Spleen (tissue), 11 donors: ENCODE data around the gene CAMSAP2. TPM values are rescaled to one million over a fixed set of nuclear protein-coding genes. Genes with fewer than 3 reads are reported as not detected.

Experiments used
- DNase-seq: peaks from one replicate; pipeline ENCODE4 v3.0.0-alpha.2; 2020
- H3K27ac ChIP-seq, 8 donors: fragments of 200-600 bp; sonication (generic) in 7 of 8; 1 replicate in 4 of 8; 2 replicates in 4 of 8; pipeline versions ENCODE4 v1.5.0 to v1.8.0; 2016 to 2021; ENCODE audit warnings: inconsistent platforms in 4 of 8, mild to moderate bottlenecking in 4 of 8, moderate library complexity in 1 of 8
- H3K27me3 ChIP-seq, 7 donors: fragments of 200-600 bp; sonication (generic) in 6 of 7; replicated peaks in 1 of 7; 1 replicate in 4 of 7; 2 replicates in 3 of 7; pipeline versions ENCODE4 v1.5.0 to v1.8.0; 2016 to 2021; ENCODE audit warnings: inconsistent platforms in 3 of 7, mild to moderate bottlenecking in 1 of 7
- H3K36me3 ChIP-seq, 6 donors: fragments of 200-600 bp; sonication (generic) in 5 of 6; 1 replicate in 4 of 6; 2 replicates in 2 of 6; pipeline versions ENCODE4 v1.5.0 to v1.8.0; 2016 to 2021; ENCODE audit warnings: inconsistent platforms in 2 of 6
- H3K4me1 ChIP-seq, 6 donors: fragments of 200-600 bp; sonication (generic) in 5 of 6; 1 replicate in 3 of 6; 2 replicates in 3 of 6; pipeline versions ENCODE4 v1.5.0 to v1.8.0; 2016 to 2021; ENCODE audit warnings: inconsistent platforms in 3 of 6
- H3K4me3 ChIP-seq, 8 donors: fragments of 200-600 bp; sonication (generic) in 7 of 8; 1 replicate in 4 of 8; 2 replicates in 4 of 8; pipeline versions ENCODE4 v1.5.0 to v1.8.0; 2016 to 2021; ENCODE audit warnings: inconsistent platforms in 4 of 8, mild to moderate bottlenecking in 4 of 8, moderate library complexity in 2 of 8
- H3K9me3 ChIP-seq, 8 donors: fragments of 200-600 bp; sonication (generic) in 7 of 8; 1 replicate in 4 of 8; 2 replicates in 4 of 8; pipeline versions ENCODE4 v1.5.0 to v1.8.0; 2016 to 2021; ENCODE audit warnings: inconsistent platforms in 4 of 8
- CTCF ChIP-seq, 11 experiments: fragments of 200-600 bp in 7 of 11; fragments of 450-650 bp in 4 of 11; sonication (generic) in 4 of 11; IDR thresholded peaks in 8 of 11; conservative IDR thresholded peaks in 3 of 11; 1 replicate in 7 of 11; 2 replicates in 4 of 11; pipeline versions ENCODE4 v1.4.0 to v1.8.0; 2016 to 2021; ENCODE audit warnings: antibody characterized with exemption in 11 of 11, inconsistent platforms in 4 of 11, mild to moderate bottlenecking in 1 of 11
- POLR2A ChIP-seq, 3 donors: fragments of 450-650 bp; IDR thresholded peaks; one replicate each; pipeline ENCODE4 v1.5.1; 2017; ENCODE audit warnings: antibody characterized with exemption in 3 of 3, mild to moderate bottlenecking in 1 of 3
- POLR2AphosphoS5 ChIP-seq, 3 donors: sonication (generic); formaldehyde crosslinking; IDR thresholded peaks; one replicate each; pipeline ENCODE4 v1.5.1; 2017; ENCODE audit warnings: antibody characterized with exemption in 3 of 3
- WGBS, 5 donors: extraction: QIAGEN DNeasy Blood & Tissue Kit in 3 of 5; methylation state at CpG; one replicate each; pipeline versions ENCODE4 v1.1.5 to v1.1.7; 2013 to 2018; 5-methylcytosine and 5-hydroxymethylcytosine counted together
- intact Hi-C: fragments of 100-400 bp; cut with DNase I; formaldehyde crosslinking; loops from one replicate; pipeline ENCODE4 v1.15.0; 2023; ENCODE audit warnings: low total_unique reads
- polyA plus RNA-seq, 3 donors: library from polyadenylated mRNA; stranded (reverse); fragments of 200-250 nt; gene quantifications; one replicate each; pipeline ENCODE4 v1.2.1, GENCODE V29; 2013
- total RNA-seq, 7 donors: library from RNA; depleted of rRNA in 3 of 7; stranded (reverse); fragments of >200 nt in 3 of 7; fragmentation: NEBNext Ultra II Directional in 4 of 7; extraction: Animal tissue kit (Norgen Biotek cat#: 25700) in 4 of 7; gene quantifications; one replicate each; pipeline versions ENCODE4 v1.1.0 to v1.2.1, GENCODE V29; 2016 to 2021
- donor health status: healthy with polysubstance abuse.
- donor health status: DM: no; HTN: no; CAD: no; lungs with moderate emphysema.
- donor health status: DM: no; HTN: no; CAD: no.
- donor health status: Bipolar disorder and iron deficiency.
- donor health status: healthy.
- donor health status: DM: no; HTN: no; CAD: no.
- donor health status: DM: yes; HTN: yes; CAD: no.

Gene CAMSAP2
- total and polyA plus RNA-seq, 10 donors = 2.1 to 24.7 (median 17.2) TPM

DNA sequence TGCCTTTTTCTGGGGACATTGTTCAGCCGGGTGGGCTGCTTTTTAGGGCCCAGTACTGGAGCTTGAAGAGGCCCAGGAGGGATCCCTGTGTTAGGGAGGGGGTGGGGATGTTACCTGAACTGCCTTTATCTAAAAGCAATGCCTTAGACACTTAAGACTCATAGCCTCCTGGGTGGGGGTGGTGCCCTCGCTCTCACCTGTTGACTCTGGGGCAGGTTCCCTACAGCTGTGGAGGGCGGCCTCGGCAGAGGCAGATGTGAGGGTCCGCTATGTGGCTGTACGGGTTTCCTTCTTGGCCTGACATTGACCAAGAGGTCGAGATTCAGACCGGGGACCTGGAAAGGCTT lies 156.7 kb downstream of the CAMSAP2 start:
- no peak overlapping the region for H3K27ac ChIP-seq
- 65 to 94% (median 82%) methylated on average over 4 to 8 of the region's 8 CpGs for WGBS, 5 donors
- H3K36me3 ChIP-seq = no peaks in the 10 kb centered on the region
- H3K4me1 ChIP-seq = peaks cover 0 to 37% (median 21%) of the 10 kb centered on the region in 6 donors
- no peaks in the 10 kb centered on the region for H3K9me3 ChIP-seq
- intact Hi-C loops = no loop called here
- no peak for DNase-seq
- H3K27me3 ChIP-seq = peaks cover 0 to 24% (median 15%) of the 10 kb centered on the region in 7 donors
- TF ChIP-seq POLR2A (IDR thresholded peaks at IDR 0.05) = no peak
- no peak for TF ChIP-seq POLR2AphosphoS5 (IDR thresholded peaks at IDR 0.05)
- TF ChIP-seq CTCF (IDR thresholded peaks at IDR 0.05 in 8 of 11, conservative IDR thresholded peaks at IDR 0.05 in 3 of 11) = no peak
- H3K4me3 ChIP-seq = no peak overlapping the region

- Histone ChIP-seq H3K27me3 (peaks cover 0 to 19% (median 11%) of the 10 kb centered on the region in 7 donors), H3K9me3 (no peaks in the 10 kb centered on the region), H3K4me1 (peaks cover 0 to 32% (median 16%) of the 10 kb centered on the region in 6 donors), H3K36me3 (no peaks in the 10 kb centered on the region), H3K27ac (no peak overlapping the region), H3K4me3 (no peak overlapping the region)
- DNase-seq = peak; percentile 63
- TF ChIP-seq POLR2AphosphoS5 (IDR thresholded peaks at IDR 0.05) = no peak
- TF ChIP-seq POLR2A (IDR thresholded peaks at IDR 0.05) = no peak
- no peak for TF ChIP-seq CTCF (IDR thresholded peaks at IDR 0.05 in 8 of 11, conservative IDR thresholded peaks at IDR 0.05 in 3 of 11)
- intact Hi-C loops = no loop called here
- WGBS, 5 donors = 64 to 88% (median 79%) methylated on average over 3 to 9 of the region's 9 CpGs
Measured at GRCh38 chr1:200895801-200896530, 157.3 kb downstream of the CAMSAP2 start.

- peak; percentile 33 for DNase-seq
- WGBS, 5 donors = 69 to 77% (median 72%) methylated on average over 10 of the region's 10 CpGs
- Histone ChIP-seq H3K27me3 (peaks cover 0 to 12% (median 4%) of the 10 kb centered on the region in 7 donors), H3K4me1 (peaks cover 0 to 25% (median 9%) of the 10 kb centered on the region in 6 donors), H3K36me3 (no peaks in the 10 kb centered on the region), H3K4me3 (no peak overlapping the region), H3K9me3 (no peaks in the 10 kb centered on the region), H3K27ac (no peak overlapping the region)
- intact Hi-C loops = no loop called here
- TF ChIP-seq POLR2A (IDR thresholded peaks at IDR 0.05) = no peak
- TF ChIP-seq CTCF (IDR thresholded peaks at IDR 0.05 in 8 of 11, conservative IDR thresholded peaks at IDR 0.05 in 3 of 11) = no peak
- no peak for TF ChIP-seq POLR2AphosphoS5 (IDR thresholded peaks at IDR 0.05)
Measured at GRCh38 chr1:200896531-200897196, 158.0 kb downstream of the CAMSAP2 start.

DNA sequence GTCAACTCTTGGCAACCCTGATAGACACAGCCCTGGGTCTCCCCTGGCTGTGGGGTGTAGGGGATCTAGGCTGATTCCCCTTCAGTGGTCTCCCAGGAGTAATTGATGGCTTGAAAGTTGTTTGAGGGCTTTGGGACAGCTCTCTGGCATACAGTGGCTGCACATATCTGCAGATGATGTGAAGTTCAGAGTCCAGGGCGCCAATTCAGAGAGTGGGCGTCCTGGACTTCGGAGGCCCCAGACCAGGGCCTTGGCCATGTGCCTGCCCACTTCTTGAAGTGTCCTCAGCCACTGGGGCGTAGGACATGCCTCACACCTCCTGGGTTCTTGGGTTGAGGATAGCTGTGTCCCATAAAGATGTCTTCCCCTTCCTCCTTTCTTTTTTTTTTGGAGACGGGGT lies 158.6 kb downstream of the CAMSAP2 start:
- no peaks in the 10 kb centered on the region for H3K9me3 ChIP-seq
- DNase-seq = peak; percentile 47
- no peak overlapping the region for H3K4me3 ChIP-seq
- TF ChIP-seq POLR2AphosphoS5 (IDR thresholded peaks at IDR 0.05) = no peak
- no peak for TF ChIP-seq CTCF (IDR thresholded peaks at IDR 0.05 in 8 of 11, conservative IDR thresholded peaks at IDR 0.05 in 3 of 11)
- TF ChIP-seq POLR2A (IDR thresholded peaks at IDR 0.05) = no peak
- H3K36me3 ChIP-seq = no peaks in the 10 kb centered on the region
- no peak overlapping the region for H3K27ac ChIP-seq
- WGBS, 5 donors = 93 to 98% (median 94%) methylated on average over 5 of the region's 5 CpGs
- peaks cover 0 to 19% (median 3%) of the 10 kb centered on the region in 6 donors for H3K4me1 ChIP-seq
- intact Hi-C loops = no loop called here
- H3K27me3 ChIP-seq = peaks cover 0 to 6% (median 0%) of the 10 kb centered on the region in 7 donors
